MM.1S (cell line): ENCODE results near the gene TMEM121.

Experiments used
- CTCF ChIP-seq: fragments of 300-600 bp; sonication (generic); IDR thresholded peaks from 2 replicates; pipeline ENCODE4 v1.5.1; 2016; ENCODE audit warnings: antibody characterized with exemption, low read length, mixed read lengths
- EZH2 ChIP-seq: fragments of 300-600 bp; sonication (generic); optimal IDR thresholded peaks from 2 replicates; pipeline ENCODE3; 2017; ENCODE audit warnings: low read depth, mild to moderate bottlenecking, antibody characterized with exemption, low read length, mixed read lengths
- EZH2phosphoT487 ChIP-seq: fragments of 300-600 bp; sonication (generic); IDR thresholded peaks from 2 replicates; pipeline ENCODE4 v1.6.1; 2018; ENCODE audit warnings: antibody characterized with exemption, low read length

- TF ChIP-seq EZH2 = no peak
- TF ChIP-seq CTCF = no peak
- TF ChIP-seq EZH2phosphoT487 = no peak
These were observed 23.7 kb upstream of the TMEM121 start for GRCh38 chr14:105502446-105503295.
